GM23338 (cell line): Measurements from ENCODE around the gene PCSK4. TPM values are rescaled to one million over a fixed set of nuclear protein-coding genes. Genes with fewer than 3 reads are reported as not detected.
A peak's percentile ranks its signal among the peaks of the same experiment; 100 is the strongest.

ENCODE experiments used
- ATAC-seq: fragments of 200-7000 bp; cut with Tn5 transposase; 3 replicates; pipeline ENCODE4 v1.9.1; 2020
- DNase-seq: peaks from one replicate; pipeline ENCODE4 v3.0.0-alpha.2; 2015; ENCODE audit warnings: low spot score
- H2AFZ ChIP-seq: fragments of 200-600 bp; sonication (generic); 2 replicates; pipeline ENCODE4 v1.8.0; 2016; ENCODE audit warnings: antibody characterized with exemption, mild to moderate bottlenecking, moderate library complexity
- H3F3A ChIP-seq: fragments of 200-600 bp; sonication (generic); replicated peaks from 2 replicates; pipeline ENCODE4 v1.8.0; 2017; ENCODE audit warnings: antibody characterized with exemption, mixed run types, low read depth
- H3K27ac ChIP-seq: fragments of 200-600 bp; sonication (generic); 2 replicates; pipeline ENCODE4 v1.6.1; 2016; ENCODE audit warnings: low read depth
- H3K27me3 ChIP-seq: fragments of 200-600 bp; sonication (generic); 2 replicates; pipeline ENCODE4 v1.8.0; 2016; ENCODE audit warnings: mild to moderate bottlenecking, mixed run types, moderate library complexity; ENCODE audit not compliant: insufficient read depth
- H3K36me3 ChIP-seq: fragments of 200-600 bp; sonication (generic); 2 replicates; pipeline ENCODE4 v1.8.0; 2016; ENCODE audit warnings: mild to moderate bottlenecking; ENCODE audit not compliant: insufficient read depth
- H3K4me1 ChIP-seq: fragments of 200-600 bp; sonication (generic); 2 replicates; pipeline ENCODE4 v1.8.0; 2016; ENCODE audit warnings: mild to moderate bottlenecking, moderate library complexity; ENCODE audit not compliant: insufficient read depth
- H3K4me2 ChIP-seq: fragments of 200-600 bp; sonication (generic); 2 replicates; pipeline ENCODE4 v1.7.1; 2017; ENCODE audit warnings: mixed run types
- H3K4me3 ChIP-seq: fragments of 200-600 bp; sonication (generic); 2 replicates; pipeline ENCODE4 v1.6.1; 2016; ENCODE audit warnings: mixed run types
- H3K79me2 ChIP-seq: fragments of 200-600 bp; sonication (generic); replicated peaks from 2 replicates; pipeline ENCODE4 v1.8.0; 2017; ENCODE audit warnings: mild to moderate bottlenecking; ENCODE audit not compliant: insufficient read depth
- H3K9me2 ChIP-seq: fragments of 200-600 bp; sonication (generic); 2 replicates; pipeline ENCODE4 v1.8.0; 2017; ENCODE audit not compliant: insufficient read depth
- H4K20me1 ChIP-seq: fragments of 200-600 bp; sonication (generic); replicated peaks from 2 replicates; pipeline ENCODE4 v1.8.0; 2017; ENCODE audit warnings: mild to moderate bottlenecking; ENCODE audit not compliant: insufficient read depth
- H3K27ac Mint-ChIP-seq: 2 replicates; pipeline ENCODE4 v1.8.0; 2020; ENCODE audit warnings: inconsistent platforms, mild to moderate bottlenecking, moderate library complexity, mixed read lengths
- H3K27me3 Mint-ChIP-seq: 3 replicates; pipeline ENCODE4 v1.8.0; 2022; ENCODE audit warnings: low read depth, mild to moderate bottlenecking, moderate library complexity, mixed read lengths, inconsistent platforms; ENCODE audit not compliant: insufficient read depth, poor library complexity
- H3K36me3 Mint-ChIP-seq: 3 replicates; pipeline ENCODE4 v1.8.0; 2021; ENCODE audit warnings: low read depth, mild to moderate bottlenecking, inconsistent platforms, moderate library complexity, mixed read lengths
- H3K4me1 Mint-ChIP-seq: 3 replicates; pipeline ENCODE4 v1.8.0; 2020; ENCODE audit warnings: mild to moderate bottlenecking, inconsistent platforms, mixed read lengths
- H3K4me3 Mint-ChIP-seq: 3 replicates; pipeline ENCODE4 v1.8.0; 2021; ENCODE audit warnings: moderate library complexity, mild to moderate bottlenecking, inconsistent platforms, mixed read lengths
- H3K9me3 Mint-ChIP-seq: 3 replicates; pipeline ENCODE4 v1.8.0; 2020; ENCODE audit warnings: moderate library complexity, mild to moderate bottlenecking, inconsistent platforms, mixed read lengths
- CREB1 ChIP-seq: fragments of 250-450 bp; sonication (Bioruptor Pico); IDR thresholded peaks from 2 replicates; pipeline ENCODE4 v1.5.0; 2020; ENCODE audit warnings: low read depth, mild to moderate bottlenecking, moderate library complexity
- ETS1 ChIP-seq: IDR thresholded peaks from 2 replicates; pipeline ENCODE4 v1.6.1; 2016; ENCODE audit warnings: antibody characterized with exemption
- EZH2 ChIP-seq: fragments of 200-600 bp; sonication (generic); IDR thresholded peaks from one replicate; pipeline ENCODE4 v1.8.0; 2017; ENCODE audit warnings: antibody characterized with exemption, mild to moderate bottlenecking, low read depth; ENCODE audit not compliant: unreplicated experiment
- EZH2phosphoT487 ChIP-seq: fragments of 200-600 bp; sonication (generic); IDR thresholded peaks from one replicate; pipeline ENCODE4 v1.8.1; 2018; ENCODE audit warnings: antibody characterized with exemption; ENCODE audit not compliant: unreplicated experiment
- POLR2AphosphoS5 ChIP-seq: IDR thresholded peaks from 2 replicates; pipeline ENCODE4 v1.6.1; 2016; ENCODE audit warnings: antibody characterized with exemption, low read depth
- REST ChIP-seq: IDR thresholded peaks from one replicate; pipeline ENCODE4 v1.6.1; 2018; ENCODE audit warnings: antibody characterized with exemption; ENCODE audit not compliant: unreplicated experiment
- ZNF114 ChIP-seq: fragments of 250-450 bp; sonication (Bioruptor Pico); IDR thresholded peaks from 2 replicates; pipeline ENCODE4 v1.5.0; 2020; ENCODE audit warnings: mild to moderate bottlenecking, moderate library complexity
- ZNF331 ChIP-seq: fragments of 250-450 bp; sonication (Bioruptor Pico); IDR thresholded peaks from 2 replicates; pipeline ENCODE4 v1.5.0; 2020; ENCODE audit warnings: low read depth, mild to moderate bottlenecking, moderate library complexity
- ZNF462 ChIP-seq: fragments of 250-450 bp; sonication (Bioruptor Pico); IDR thresholded peaks from 2 replicates; pipeline ENCODE4 v1.5.0; 2020; ENCODE audit warnings: mild to moderate bottlenecking, moderate library complexity
- polyA plus RNA-seq: library from polyadenylated mRNA; unstranded; fragments of >200 nt; fragmentation: Nextera tagmentation; extraction: Ambion mirVana; gene quantifications from 2 replicates; pipeline ENCODE4 v1.2.1, GENCODE V29; 2016
- total RNA-seq: library from RNA; depleted of rRNA; stranded (reverse); fragments of >200 nt; shearing (Covaris generic); gene quantifications from 2 replicates; pipeline ENCODE4 v1.2.3, GENCODE V29; 2014

The PCSK4 gene
- total and polyA plus RNA-seq, 2 experiments from 2014 or later, result 3.8 to 15.1 TPM

GRCh38 chr19:1494115-1494815 is 4.1 kb upstream of the PCSK4 start (continued):
- TF ChIP-seq EZH2 (no peak), REST (no peak), CREB1 (CRISPR knock-in tag) (no peak), ETS1 (no peak)

GRCh38 chr19:1492474-1493006 is 2.4 kb upstream of the PCSK4 start:
- Mint-ChIP-seq H3K4me1 (peaks cover 6% of the 10 kb centered on the region), H3K9me3 (no peaks in the 10 kb centered on the region), H3K27ac (no peak overlapping the region), H3K4me3 (peak overlapping the region; percentile 78; the same call in 1 of the 3 replicates), H3K36me3 (no peaks in the 10 kb centered on the region), H3K27me3 (peaks cover 25% of the 10 kb centered on the region)
- H3K27me3 ChIP-seq, result peaks cover 14% of the 10 kb centered on the region
- no peaks in the 10 kb centered on the region for H3F3A ChIP-seq
- H3K27ac ChIP-seq, result no peak overlapping the region
- no peak overlapping the region for H3K4me2 ChIP-seq
- H3K4me1 ChIP-seq, result 0 out of 2 replicates have a peak, but pooled peaks cover 4% of the 10 kb centered on the region
- H2AFZ ChIP-seq, result no peak overlapping the region
- H3K9me2 ChIP-seq, result no peaks in the 10 kb centered on the region
- DNase-seq (no peak), ATAC-seq (no peak)
- no peaks in the 10 kb centered on the region for H3K79me2 ChIP-seq
- no peaks in the 10 kb centered on the region for H4K20me1 ChIP-seq
- H3K4me3 ChIP-seq, result no peak overlapping the region
- H3K36me3 ChIP-seq, result no peaks in the 10 kb centered on the region
- TF ChIP-seq EZH2phosphoT487, result no peak
- no peak for TF ChIP-seq ZNF462
- no peak for TF ChIP-seq POLR2AphosphoS5
- no peak for TF ChIP-seq ZNF331 (CRISPR knock-in tag)
- no peak for TF ChIP-seq ETS1
- TF ChIP-seq ZNF114 (CRISPR knock-in tag), result no peak
